B cell (primary cell): ENCODE data around the gene NT5C3A. TPM values are rescaled to one million over a fixed set of nuclear protein-coding genes. Genes with fewer than 3 reads are reported as not detected.
"Not testable (repeated sequence)": the region's sequence is repeated elsewhere in the genome, so short reads cannot be mapped to it uniquely, and the experiment has no call there.

Experiments used
- ATAC-seq: fragments of 200-7000 bp; cut with Tn5 transposase; one replicate; pipeline ENCODE4 v1.10.0; 2021; ENCODE audit warnings: low read depth, mild to moderate bottlenecking, moderate number of reproducible peaks, moderate library complexity
- CTCF ChIA-PET: fragments of 350-600 bp; sonication (Branson Sonifier 250); formaldehyde crosslinking; loops from one replicate; lab custom pipeline; 2021; ENCODE audit warnings: antibody characterized with exemption, inconsistent platforms; lab: Charles Lee
- POLR2A ChIA-PET: fragments of 350-600 bp; sonication (Branson Sonifier 250); formaldehyde crosslinking; loops from one replicate; lab custom pipeline; 2021; ENCODE audit warnings: antibody characterized with exemption; lab: Charles Lee
- DNase-seq: peaks from one replicate; pipeline ENCODE4 v3.0.0; 2013
- H2AFZ ChIP-seq: 2 replicates; pipeline ENCODE4 v1.6.1; 2012; ENCODE audit warnings: mild to moderate bottlenecking, low read depth, low read length; ENCODE audit not compliant: insufficient read depth, poor library complexity, severe bottlenecking
- H3K27ac ChIP-seq, 2 donors: 1 replicate in 1 of 2; 2 replicates in 1 of 2; pipeline ENCODE4 v1.5.1; 2012 to 2013; ENCODE audit warnings: low read length in 2 of 2, mild to moderate bottlenecking in 2 of 2, moderate library complexity in 1 of 2
- H3K27me3 ChIP-seq, 4 experiments: fragments of 200-600 bp in 1 of 4; sonication (generic) in 1 of 4; replicated peaks in 1 of 4; 1 replicate in 2 of 4; 2 replicates in 2 of 4; pipeline versions ENCODE4 v1.6.1 to v1.7.0; 2013 to 2016; ENCODE audit warnings: low read length in 3 of 4, mild to moderate bottlenecking in 2 of 4, mixed read lengths in 1 of 4, moderate library complexity in 1 of 4; ENCODE audit not compliant: insufficient read depth in 4 of 4, control insufficient read depth in 3 of 4; ENCODE audit errors: control extremely low read depth in 1 of 4
- H3K36me3 ChIP-seq, 2 experiments: replicated peaks in 1 of 2; 1 replicate in 1 of 2; 2 replicates in 1 of 2; pipeline versions ENCODE4 v1.6.1 to v1.7.1; 2013; ENCODE audit warnings: low read length in 1 of 2; ENCODE audit not compliant: insufficient read depth in 2 of 2, control insufficient read depth in 1 of 2; ENCODE audit errors: control extremely low read depth in 1 of 2, extremely low read depth in 1 of 2
- H3K4me1 ChIP-seq, 2 donors: fragments of 200-600 bp in 1 of 2; sonication (generic) in 1 of 2; 1 replicate in 1 of 2; 2 replicates in 1 of 2; pipeline versions ENCODE4 v1.5.1 to v1.6.1; 2013 to 2017; ENCODE audit warnings: low read length in 2 of 2; ENCODE audit not compliant: control insufficient read depth in 2 of 2, insufficient read depth in 2 of 2
- H3K4me2 ChIP-seq: replicated peaks from 2 replicates; pipeline ENCODE3; 2012; ENCODE audit warnings: mild to moderate bottlenecking, low read depth, low read length; ENCODE audit not compliant: poor library complexity, severe bottlenecking
- H3K4me3 ChIP-seq, 5 experiments: fragments of 200-600 bp in 1 of 5; sonication (generic) in 1 of 5; 1 replicate in 3 of 5; 2 replicates in 2 of 5; pipeline versions ENCODE4 v1.5.1 to v1.7.0; 2011 to 2016; ENCODE audit warnings: low read length in 4 of 5, mild to moderate bottlenecking in 4 of 5, low read depth in 2 of 5, control low read depth in 1 of 5, moderate library complexity in 1 of 5; ENCODE audit not compliant: insufficient read depth in 1 of 5; ENCODE audit errors: control extremely low read depth in 1 of 5, extremely low read depth in 1 of 5
- H3K79me2 ChIP-seq: fragments of 200-600 bp; sonication (generic); one replicate; pipeline ENCODE4 v1.6.0; 2016; ENCODE audit warnings: low read length; ENCODE audit not compliant: control insufficient read depth, insufficient read depth
- H3K9ac ChIP-seq: fragments of 200-600 bp; sonication (generic); 2 replicates; pipeline ENCODE4 v1.6.1; 2017; ENCODE audit warnings: mild to moderate bottlenecking, low read length, moderate library complexity
- H3K9me3 ChIP-seq, 3 donors: one replicate each; pipeline versions ENCODE4 v1.6.1 to v1.7.1; 2013; ENCODE audit warnings: low read length in 2 of 3; ENCODE audit not compliant: control insufficient read depth in 2 of 3, insufficient read depth in 1 of 3; ENCODE audit errors: control extremely low read depth in 1 of 3
- H4K20me1 ChIP-seq: 2 replicates; pipeline ENCODE4 v1.6.0; 2012; ENCODE audit warnings: mild to moderate bottlenecking, low read length; ENCODE audit not compliant: insufficient read depth, control insufficient read depth, poor library complexity, severe bottlenecking
- H3K27ac Mint-ChIP-seq: one replicate; pipeline ENCODE4 v1.8.0; 2021; ENCODE audit warnings: mixed read lengths
- H3K27me3 Mint-ChIP-seq: one replicate; pipeline ENCODE4 v1.8.0; 2021; ENCODE audit warnings: mixed read lengths
- H3K4me1 Mint-ChIP-seq: one replicate; pipeline ENCODE4 v1.8.0; 2021; ENCODE audit warnings: mixed read lengths
- H3K4me3 Mint-ChIP-seq: one replicate; pipeline ENCODE4 v1.8.0; 2021; ENCODE audit warnings: mixed read lengths
- H3K9me3 Mint-ChIP-seq: one replicate; pipeline ENCODE4 v1.8.0; 2022; ENCODE audit warnings: mixed read lengths; ENCODE audit not compliant: insufficient read depth
- WGBS: methylation state at CpG from one replicate; pipeline ENCODE4 v1.1.5; 2013; ENCODE audit warnings: missing lambda C conversion rate; ENCODE audit not compliant: insufficient coverage; 5-methylcytosine and 5-hydroxymethylcytosine counted together
- intact Hi-C: fragments of 100-400 bp; cut with micrococcal nuclease; formaldehyde crosslinking; loops from one replicate; pipeline ENCODE4 v1.10.0; 2022
- polyA plus RNA-seq: library from polyadenylated mRNA; depleted of rRNA; stranded (reverse); fragments of >200 nt; gene quantifications from 2 replicates; pipeline ENCODE4 v1.2.3, GENCODE V29; 2012
- total RNA-seq, 2 donors: library from RNA; stranded (reverse); fragments of 120-200 nt in 1 of 2; gene quantifications; 1 replicate in 1 of 2; 2 replicates in 1 of 2; pipeline versions ENCODE4 v1.2.3 to v1.2.4, GENCODE V29; 2013 to 2022

The NT5C3A gene
- total and polyA plus RNA-seq, 2 donors (not counting 1 experiment from before 2014, with no cell fraction given), result 37.3 to 41.0 TPM

- intact Hi-C loops, H4K20me1 ChIP-seq, POLR2A ChIA-PET, H3K9me3 Mint-ChIP-seq, H3K27me3 ChIP-seq, H3K4me1 ChIP-seq, DNase-seq, H3K79me2 ChIP-seq, ATAC-seq, H3K36me3 ChIP-seq, H3K27ac ChIP-seq, H3K9me3 ChIP-seq, H2AFZ ChIP-seq, H3K4me2 ChIP-seq, H3K4me3 ChIP-seq, H3K27ac Mint-ChIP-seq, H3K9ac ChIP-seq, H3K27me3 Mint-ChIP-seq, H3K4me3 Mint-ChIP-seq: not testable (repeated sequence)
- CTCF ChIA-PET, result interaction anchor here (1.0 kb wide), 1 partner anchor 120 kb away, joined by 3 read pairs; no protein-coding TSS in a partner anchor
- H3K4me1 Mint-ChIP-seq, result peaks cover 12% of the 10 kb centered on the region
- WGBS, result 0% methylated on average over 1 of the region's 8 CpGs
Measured at GRCh38 chr7:32988148-32988547, 74.4 kb downstream of the NT5C3A start.

DNA sequence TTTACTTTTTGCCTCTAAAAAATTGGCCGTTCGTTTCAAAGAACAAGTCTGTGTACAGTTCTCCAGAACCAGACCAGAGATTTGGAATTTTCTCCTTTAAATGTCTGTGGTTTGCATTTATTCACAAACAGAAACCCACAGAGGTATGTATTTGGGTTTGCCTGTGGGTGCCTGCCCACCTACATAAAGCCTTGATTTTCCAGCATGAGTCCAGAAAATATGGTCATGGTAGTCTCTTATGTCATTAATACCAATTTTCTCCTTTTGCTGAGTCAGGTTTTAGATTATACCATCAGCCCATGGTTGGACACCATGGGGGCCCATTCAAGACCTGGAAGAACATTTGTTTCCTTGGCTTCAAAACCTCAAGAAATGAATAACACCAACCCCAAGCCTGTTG, 82.7 kb downstream of the NT5C3A start:
- WGBS, result no CpG with 5 or more reads among the region's 2 CpGs
- H3K27me3 ChIP-seq, H3K4me3 Mint-ChIP-seq, H3K9ac ChIP-seq, H2AFZ ChIP-seq, H3K79me2 ChIP-seq, intact Hi-C loops, H4K20me1 ChIP-seq, H3K4me1 Mint-ChIP-seq, H3K9me3 ChIP-seq, DNase-seq, POLR2A ChIA-PET, H3K27ac ChIP-seq, H3K4me1 ChIP-seq, H3K9me3 Mint-ChIP-seq, CTCF ChIA-PET, H3K36me3 ChIP-seq, H3K4me2 ChIP-seq, H3K27me3 Mint-ChIP-seq, H3K27ac Mint-ChIP-seq, ATAC-seq, H3K4me3 ChIP-seq: not testable (repeated sequence)

GRCh38 chr7:32979246-32979645, 83.3 kb downstream of the NT5C3A start:
- H3K27me3 ChIP-seq, H3K36me3 ChIP-seq, H3K4me3 Mint-ChIP-seq, H3K4me3 ChIP-seq, H3K27ac Mint-ChIP-seq, CTCF ChIA-PET, intact Hi-C loops, H3K4me1 ChIP-seq, ATAC-seq, H3K9ac ChIP-seq, H3K9me3 ChIP-seq, H3K27ac ChIP-seq, H4K20me1 ChIP-seq, H3K4me1 Mint-ChIP-seq, H3K4me2 ChIP-seq, H2AFZ ChIP-seq, H3K79me2 ChIP-seq, H3K9me3 Mint-ChIP-seq, DNase-seq, POLR2A ChIA-PET, H3K27me3 Mint-ChIP-seq: not testable (repeated sequence)
- no CpG with 5 or more reads among the region's 6 CpGs for WGBS

GRCh38 chr7:32977159-32977558, 85.4 kb downstream of the NT5C3A start:
- ATAC-seq, CTCF ChIA-PET, H3K9me3 ChIP-seq, H3K27ac ChIP-seq, H3K4me1 Mint-ChIP-seq, H3K4me3 Mint-ChIP-seq, H3K79me2 ChIP-seq, H3K27me3 ChIP-seq, DNase-seq, H3K27ac Mint-ChIP-seq, H3K9me3 Mint-ChIP-seq, H4K20me1 ChIP-seq, intact Hi-C loops, H3K4me3 ChIP-seq, H2AFZ ChIP-seq, H3K9ac ChIP-seq, POLR2A ChIA-PET, H3K4me2 ChIP-seq, H3K27me3 Mint-ChIP-seq, H3K36me3 ChIP-seq, H3K4me1 ChIP-seq: not testable (repeated sequence)
- WGBS, result 97% methylated on average over 2 of the region's 2 CpGs
